PC-3 (cell line): ENCODE measurements around the gene RBMS3. TPM values are rescaled to one million over a fixed set of nuclear protein-coding genes. Genes with fewer than 3 reads are reported as not detected.

Experiments
- ATAC-seq: fragments of 200-7000 bp; cut with Tn5 transposase; 2 replicates; pipeline ENCODE4 v1.9.1; 2020; ENCODE audit warnings: mild to moderate bottlenecking, moderate library complexity
- BruUV-seq: library from RNA; stranded (reverse); fragments of 400-500 nt; replicated peaks from 2 replicates; lab custom pipeline; 2021; lab: Mats Ljungman, UMichigan
- CTCF ChIA-PET: fragments of 300-600 bp; sonication (Branson Sonifier 250); formaldehyde crosslinking; loops from one replicate; lab custom pipeline; 2022; ENCODE audit warnings: antibody characterized with exemption; lab: Charles Lee
- POLR2A ChIA-PET: fragments of 300-600 bp; sonication (Branson Sonifier 250); formaldehyde crosslinking; loops from one replicate; lab custom pipeline; 2022; ENCODE audit warnings: antibody characterized with exemption; ENCODE audit not compliant: unreplicated experiment; lab: Charles Lee
- DNase-seq: peaks from one replicate; pipeline ENCODE4 v3.0.0-alpha.2; 2015
- H2AFZ ChIP-seq: fragments of 300-600 bp; sonication (generic); 2 replicates; pipeline ENCODE4 v1.6.0; 2016; ENCODE audit warnings: antibody characterized with exemption, low read length
- H3F3A ChIP-seq: fragments of 300-600 bp; sonication (generic); one replicate; pipeline ENCODE4 v1.6.0; 2017; ENCODE audit warnings: antibody characterized with exemption, low read length, control low read depth, mild to moderate bottlenecking; ENCODE audit not compliant: unreplicated experiment
- H3K27ac ChIP-seq: fragments of 300-600 bp; sonication (generic); 2 replicates; pipeline ENCODE4 v1.5.1; 2016; ENCODE audit warnings: mild to moderate bottlenecking, low read length
- H3K27me3 ChIP-seq: fragments of 300-600 bp; sonication (generic); 2 replicates; pipeline ENCODE4 v1.6.1; 2016; ENCODE audit warnings: low read length, mixed read lengths
- H3K36me3 ChIP-seq: fragments of 300-600 bp; sonication (generic); 2 replicates; pipeline ENCODE4 v1.6.1; 2016; ENCODE audit warnings: low read depth, mixed run types, low read length, mixed read lengths
- H3K4me1 ChIP-seq: fragments of 300-600 bp; sonication (generic); 2 replicates; pipeline ENCODE4 v1.5.1; 2016; ENCODE audit warnings: low read length; ENCODE audit not compliant: insufficient read depth
- H3K4me2 ChIP-seq: fragments of 300-600 bp; sonication (generic); 2 replicates; pipeline ENCODE4 v1.6.0; 2016; ENCODE audit warnings: low read length
- H3K4me3 ChIP-seq: fragments of 300-600 bp; sonication (generic); 2 replicates; pipeline ENCODE4 v1.5.1; 2016; ENCODE audit warnings: mild to moderate bottlenecking, low read length, mixed read lengths
- H3K79me2 ChIP-seq: fragments of 300-600 bp; sonication (generic); 2 replicates; pipeline ENCODE4 v1.6.1; 2017; ENCODE audit warnings: low read length, mixed read lengths
- H3K9ac ChIP-seq: fragments of 300-600 bp; sonication (generic); 2 replicates; pipeline ENCODE4 v1.6.0; 2016; ENCODE audit warnings: mild to moderate bottlenecking, low read length
- H3K9me2 ChIP-seq: fragments of 300-600 bp; sonication (generic); replicated peaks from 2 replicates; pipeline ENCODE4 v1.6.1; 2016; ENCODE audit warnings: mixed run types, low read length, mixed read lengths
- H3K9me3 ChIP-seq: fragments of 300-600 bp; sonication (generic); 2 replicates; pipeline ENCODE4 v1.6.1; 2016; ENCODE audit warnings: low read length, mixed read lengths
- H4K20me1 ChIP-seq: fragments of 300-600 bp; sonication (generic); 2 replicates; pipeline ENCODE4 v1.6.1; 2016; ENCODE audit warnings: low read length, mixed read lengths
- EZH2 ChIP-seq: fragments of 300-600 bp; sonication (generic); IDR thresholded peaks from one replicate; pipeline ENCODE4 v1.6.1; 2017; ENCODE audit warnings: antibody characterized with exemption, mild to moderate bottlenecking, low read length; ENCODE audit not compliant: unreplicated experiment
- EZH2phosphoT487 ChIP-seq: fragments of 300-600 bp; sonication (generic); IDR thresholded peaks from 2 replicates; pipeline ENCODE4 v1.6.1; 2018; ENCODE audit warnings: mild to moderate bottlenecking, antibody characterized with exemption, low read length, borderline replicate concordance
- intact Hi-C: fragments of 100-400 bp; cut with micrococcal nuclease; formaldehyde crosslinking; loops from 2 replicates; pipeline ENCODE4 v1.9.0; 2023
- total RNA-seq: library from RNA; depleted of rRNA; stranded (reverse); fragments of >200 nt; gene quantifications from 2 replicates; pipeline ENCODE4 v1.2.3, GENCODE V29; 2014
- TF ChIP-seq, protein P1 (sequence below): fragments of 300-600 bp; sonication (generic); conservative IDR thresholded peaks from 2 replicates; pipeline ENCODE4 v1.5.1; 2017; ENCODE audit warnings: antibody characterized with exemption, low read depth, mild to moderate bottlenecking, low read length

The RBMS3 gene
- total RNA-seq, 1 experiment from 2014 or later, result 5.4 TPM

DNA sequence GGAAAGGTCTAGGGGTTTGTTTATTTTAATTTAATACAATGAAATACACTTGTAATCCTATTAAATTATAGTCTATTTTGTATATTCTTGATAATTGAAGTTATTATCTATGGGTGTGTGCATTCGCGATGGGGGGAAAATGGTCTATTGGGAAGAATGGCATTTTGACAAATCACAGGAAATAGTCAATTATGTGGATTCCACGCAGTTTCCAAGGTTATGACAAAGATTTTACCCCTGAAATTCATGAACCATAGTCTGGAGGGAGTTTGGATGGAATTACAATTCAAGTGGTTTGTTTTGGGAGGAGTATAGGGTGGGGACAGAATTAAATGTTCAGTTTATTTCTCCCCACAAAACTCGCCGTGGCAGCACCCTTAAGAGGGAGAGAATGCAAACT is 66.5 kb downstream of the RBMS3 start:
- intact Hi-C loops, result no loop called here
- Histone ChIP-seq H3K36me3 (no peaks in the 10 kb centered on the region), H2AFZ (no peak overlapping the region), H3K4me2 (no peak overlapping the region), H3K4me1 (no peaks in the 10 kb centered on the region), H3K79me2 (no peaks in the 10 kb centered on the region), H3K9ac (no peak overlapping the region), H3K4me3 (no peak overlapping the region), H3K9me3 (no peaks in the 10 kb centered on the region), H3K9me2 (no peaks in the 10 kb centered on the region), H3F3A (no peaks in the 10 kb centered on the region), H3K27ac (no peak overlapping the region), H4K20me1 (no peaks in the 10 kb centered on the region), H3K27me3 (no peaks in the 10 kb centered on the region)
- DNase-seq (no peak), ATAC-seq (no peak)
- CTCF ChIA-PET, result no interaction called here
- POLR2A ChIA-PET, result no interaction called here
- BruUV-seq, result no TSS peak
- TF ChIP-seq EZH2, result no peak
- TF ChIP-seq EZH2phosphoT487, result no peak
- TF ChIP-seq, protein P1, sequence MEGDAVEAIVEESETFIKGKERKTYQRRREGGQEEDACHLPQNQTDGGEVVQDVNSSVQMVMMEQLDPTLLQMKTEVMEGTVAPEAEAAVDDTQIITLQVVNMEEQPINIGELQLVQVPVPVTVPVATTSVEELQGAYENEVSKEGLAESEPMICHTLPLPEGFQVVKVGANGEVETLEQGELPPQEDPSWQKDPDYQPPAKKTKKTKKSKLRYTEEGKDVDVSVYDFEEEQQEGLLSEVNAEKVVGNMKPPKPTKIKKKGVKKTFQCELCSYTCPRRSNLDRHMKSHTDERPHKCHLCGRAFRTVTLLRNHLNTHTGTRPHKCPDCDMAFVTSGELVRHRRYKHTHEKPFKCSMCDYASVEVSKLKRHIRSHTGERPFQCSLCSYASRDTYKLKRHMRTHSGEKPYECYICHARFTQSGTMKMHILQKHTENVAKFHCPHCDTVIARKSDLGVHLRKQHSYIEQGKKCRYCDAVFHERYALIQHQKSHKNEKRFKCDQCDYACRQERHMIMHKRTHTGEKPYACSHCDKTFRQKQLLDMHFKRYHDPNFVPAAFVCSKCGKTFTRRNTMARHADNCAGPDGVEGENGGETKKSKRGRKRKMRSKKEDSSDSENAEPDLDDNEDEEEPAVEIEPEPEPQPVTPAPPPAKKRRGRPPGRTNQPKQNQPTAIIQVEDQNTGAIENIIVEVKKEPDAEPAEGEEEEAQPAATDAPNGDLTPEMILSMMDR, result no peak

DNA sequence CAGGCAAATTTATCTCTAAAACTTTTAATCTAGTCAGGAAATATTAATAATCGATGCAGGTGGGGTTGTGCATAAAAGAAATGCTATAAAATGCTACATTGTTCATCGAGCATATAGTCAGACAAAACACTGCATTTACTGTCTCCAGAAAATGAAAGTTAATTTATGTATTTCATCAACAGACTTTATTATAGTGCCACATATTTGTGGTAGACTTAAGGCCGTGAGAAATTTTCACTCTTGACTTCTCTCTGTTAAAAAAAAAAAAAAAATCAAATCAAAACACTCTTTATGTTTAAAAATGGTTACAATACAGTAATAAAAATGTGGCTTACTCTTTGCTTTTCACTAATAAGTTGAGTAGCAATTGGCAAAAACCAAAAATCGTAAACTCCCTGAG is 67.4 kb downstream of the RBMS3 start:
- no peaks in the 10 kb centered on the region for H3K9me3 ChIP-seq
- DNase-seq (no peak), ATAC-seq (no peak)
- H4K20me1 ChIP-seq, result no peaks in the 10 kb centered on the region
- no peak overlapping the region for H3K9ac ChIP-seq
- no peak overlapping the region for H3K4me2 ChIP-seq
- POLR2A ChIA-PET, result no interaction called here
- no peaks in the 10 kb centered on the region for H3K4me1 ChIP-seq
- intact Hi-C loops, result no loop called here
- H3K36me3 ChIP-seq, result no peaks in the 10 kb centered on the region
- H3K79me2 ChIP-seq, result no peaks in the 10 kb centered on the region
- no peaks in the 10 kb centered on the region for H3F3A ChIP-seq
- H3K9me2 ChIP-seq, result no peaks in the 10 kb centered on the region
- CTCF ChIA-PET, result no interaction called here
- no peaks in the 10 kb centered on the region for H3K27me3 ChIP-seq
- H3K4me3 ChIP-seq, result no peak overlapping the region
- BruUV-seq, result no TSS peak
- no peak overlapping the region for H3K27ac ChIP-seq
- no peak overlapping the region for H2AFZ ChIP-seq
- no peak for TF ChIP-seq EZH2
- TF ChIP-seq, protein P1, result no peak
- no peak for TF ChIP-seq EZH2phosphoT487

DNA sequence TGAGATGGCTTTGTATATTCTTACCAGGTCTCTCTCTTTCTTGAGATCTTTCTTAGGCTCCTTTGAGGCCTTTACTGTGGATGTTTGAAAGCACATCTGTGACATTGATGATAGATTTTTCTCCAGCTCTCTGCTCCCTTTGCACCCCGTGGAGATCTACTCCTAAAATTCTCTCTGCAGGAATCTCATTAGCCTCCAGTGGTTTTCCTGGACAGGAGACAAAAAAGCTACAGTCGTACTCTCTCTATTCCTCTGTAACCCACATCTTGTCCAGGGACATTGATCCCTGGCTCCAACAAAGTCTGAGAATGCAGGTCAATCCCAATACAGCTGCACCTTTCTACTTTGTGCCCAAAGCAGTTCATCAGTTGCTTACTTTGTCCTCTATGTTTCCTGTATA is 68.2 kb downstream of the RBMS3 start:
- POLR2A ChIA-PET, result interaction anchor here (0.6 kb wide), 1 partner anchor 91 kb away, joined by 4 read pairs; no protein-coding TSS in a partner anchor
- no peak overlapping the region for H3K4me3 ChIP-seq
- H4K20me1 ChIP-seq, result no peaks in the 10 kb centered on the region
- no peaks in the 10 kb centered on the region for H3K4me1 ChIP-seq
- BruUV-seq, result no TSS peak
- DNase-seq (no peak), ATAC-seq (no peak)
- no peak overlapping the region for H3K27ac ChIP-seq
- no peaks in the 10 kb centered on the region for H3F3A ChIP-seq
- no peaks in the 10 kb centered on the region for H3K9me2 ChIP-seq
- no peaks in the 10 kb centered on the region for H3K27me3 ChIP-seq
- TF ChIP-seq, protein P1, result no peak
- no peak for TF ChIP-seq EZH2
- TF ChIP-seq EZH2phosphoT487, result no peak
- H3K79me2 ChIP-seq, result no peaks in the 10 kb centered on the region
- H3K36me3 ChIP-seq, result no peaks in the 10 kb centered on the region
- H3K4me2 ChIP-seq, result no peak overlapping the region
- no peak overlapping the region for H2AFZ ChIP-seq
- no peak overlapping the region for H3K9ac ChIP-seq
- CTCF ChIA-PET, result no interaction called here
- H3K9me3 ChIP-seq, result no peaks in the 10 kb centered on the region
- intact Hi-C loops, result no loop called here
